Mesenchymal stem cell (in vitro differentiated cells and primary cell): Measurements from ENCODE around the gene PON2.
"Not testable (repeated sequence)": the region's sequence is repeated elsewhere in the genome, so short reads cannot be mapped to it uniquely, and the experiment has no call there.

Experiments used
- DNase-seq: peaks from one replicate; pipeline ENCODE4 v3.0.0-alpha.2; 2013
- H2AFZ ChIP-seq: one replicate; pipeline ENCODE4 v1.6.1; 2013; ENCODE audit warnings: low read depth, mild to moderate bottlenecking, control low read depth, inconsistent platforms, low read length, moderate library complexity
- H2AK5ac ChIP-seq: 2 replicates; pipeline ENCODE4 v1.6.1; 2013; ENCODE audit warnings: low read length, moderate library complexity, mild to moderate bottlenecking, inconsistent platforms; ENCODE audit not compliant: severe bottlenecking
- H2BK120ac ChIP-seq: one replicate; pipeline ENCODE4 v1.6.1; 2013; ENCODE audit warnings: low read depth, mild to moderate bottlenecking, inconsistent platforms, low read length, moderate library complexity
- H2BK12ac ChIP-seq, 2 experiments: one replicate each; pipeline ENCODE4 v1.6.1; 2013; ENCODE audit warnings: inconsistent platforms in 2 of 2, low read length in 2 of 2, mild to moderate bottlenecking in 2 of 2, moderate library complexity in 2 of 2, control low read depth in 1 of 2
- H2BK15ac ChIP-seq: one replicate; pipeline ENCODE4 v1.6.1; 2013; ENCODE audit warnings: mild to moderate bottlenecking, low read depth, inconsistent platforms; ENCODE audit not compliant: poor library complexity, severe bottlenecking
- H2BK5ac ChIP-seq: 2 replicates; pipeline ENCODE4 v1.6.1; 2013; ENCODE audit warnings: low read depth, mild to moderate bottlenecking, low read length, control low read depth, inconsistent platforms; ENCODE audit not compliant: poor library complexity, severe bottlenecking
- H3K14ac ChIP-seq, 2 experiments: one replicate each; pipeline ENCODE4 v1.6.1; 2013; ENCODE audit warnings: inconsistent platforms in 2 of 2, low read length in 2 of 2, control low read depth in 1 of 2, mild to moderate bottlenecking in 1 of 2, moderate library complexity in 1 of 2
- H3K18ac ChIP-seq, 2 experiments: one replicate each; pipeline ENCODE4 v1.6.1; 2013; ENCODE audit warnings: inconsistent platforms in 2 of 2, low read length in 2 of 2, control low read depth in 1 of 2, low read depth in 1 of 2, mild to moderate bottlenecking in 1 of 2
- H3K23ac ChIP-seq, 2 experiments: one replicate each; pipeline ENCODE4 v1.6.1; 2013; ENCODE audit warnings: inconsistent platforms in 2 of 2, low read length in 2 of 2, mild to moderate bottlenecking in 2 of 2, moderate library complexity in 2 of 2, control low read depth in 1 of 2
- H3K27ac ChIP-seq: 2 replicates; pipeline ENCODE4 v1.5.1; 2013; ENCODE audit warnings: mild to moderate bottlenecking, moderate library complexity, low read length, control low read depth, inconsistent platforms; ENCODE audit not compliant: poor library complexity, severe bottlenecking
- H3K27me3 ChIP-seq, 2 experiments: 2 replicates each; pipeline versions ENCODE4 v1.6.1 to v1.7.0; 2013; ENCODE audit warnings: low read length in 2 of 2, mild to moderate bottlenecking in 2 of 2, moderate library complexity in 2 of 2, control low read depth in 1 of 2, inconsistent platforms in 1 of 2; ENCODE audit not compliant: control insufficient read depth in 1 of 2, insufficient read depth in 1 of 2
- H3K36me3 ChIP-seq, 2 experiments: 2 replicates each; pipeline versions ENCODE4 v1.6.1 to v1.7.0; 2013; ENCODE audit warnings: low read length in 2 of 2, control low read depth in 1 of 2, inconsistent platforms in 1 of 2, low read depth in 1 of 2, mild to moderate bottlenecking in 1 of 2; ENCODE audit not compliant: insufficient read depth in 2 of 2, control insufficient read depth in 1 of 2
- H3K4ac ChIP-seq, 2 experiments: one replicate each; pipeline ENCODE4 v1.6.1; 2013; ENCODE audit warnings: inconsistent platforms in 2 of 2, low read length in 2 of 2, mild to moderate bottlenecking in 2 of 2, moderate library complexity in 2 of 2, control low read depth in 1 of 2, low read depth in 1 of 2
- H3K4me1 ChIP-seq: 2 replicates; pipeline ENCODE4 v1.6.1; 2013; ENCODE audit warnings: low read depth, low read length, control low read depth; ENCODE audit not compliant: control insufficient read depth, insufficient read depth
- H3K4me2 ChIP-seq: 2 replicates; pipeline ENCODE4 v1.6.1; 2013; ENCODE audit warnings: low read length, mild to moderate bottlenecking, inconsistent platforms; ENCODE audit not compliant: poor library complexity, severe bottlenecking
- H3K4me3 ChIP-seq, 2 experiments: 2 replicates each; pipeline versions ENCODE4 v1.5.1 to v1.7.0; 2013; ENCODE audit warnings: low read length in 2 of 2, mild to moderate bottlenecking in 2 of 2, control low read depth in 1 of 2, low read depth in 1 of 2; ENCODE audit not compliant: insufficient read depth in 1 of 2
- H3K79me1 ChIP-seq: replicated peaks from 2 replicates; pipeline ENCODE4 v1.6.1; 2013; ENCODE audit warnings: mild to moderate bottlenecking, control low read depth, low read length, inconsistent platforms; ENCODE audit not compliant: poor library complexity, severe bottlenecking
- H3K9ac ChIP-seq: 2 replicates; pipeline ENCODE4 v1.7.0; 2013; ENCODE audit warnings: mild to moderate bottlenecking, low read length, moderate library complexity
- H3K9me3 ChIP-seq: 2 replicates; pipeline ENCODE4 v1.7.0; 2013; ENCODE audit warnings: mild to moderate bottlenecking, low read length; ENCODE audit not compliant: control insufficient read depth
- H4K8ac ChIP-seq: one replicate; pipeline ENCODE4 v1.6.1; 2013; ENCODE audit warnings: inconsistent platforms, mild to moderate bottlenecking, low read length, moderate library complexity
- H4K91ac ChIP-seq: one replicate; pipeline ENCODE4 v1.6.1; 2013; ENCODE audit warnings: mild to moderate bottlenecking, low read length, inconsistent platforms
- WGBS: methylation state at CpG from one replicate; pipeline ENCODE4 v1.1.7; 2013; ENCODE audit warnings: mixed read lengths; 5-methylcytosine and 5-hydroxymethylcytosine counted together

The PON2 gene

GRCh38 chr7:95460653-95461052, 25.8 kb upstream of the PON2 start:
- H3K4me3 ChIP-seq, H2AFZ ChIP-seq, H3K4me2 ChIP-seq, H3K27ac ChIP-seq, H2BK15ac ChIP-seq, H2BK12ac ChIP-seq, H3K4ac ChIP-seq, H3K14ac ChIP-seq, H3K4me1 ChIP-seq, H3K18ac ChIP-seq, H2AK5ac ChIP-seq, H4K8ac ChIP-seq, H2BK5ac ChIP-seq, H2BK120ac ChIP-seq, H3K27me3 ChIP-seq, H3K36me3 ChIP-seq, H3K79me1 ChIP-seq, H4K91ac ChIP-seq, H3K9ac ChIP-seq, H3K23ac ChIP-seq, DNase-seq: not testable (repeated sequence)
- 96% methylated on average over 2 of the region's 2 CpGs for WGBS
- peaks cover 12% of the 10 kb centered on the region for H3K9me3 ChIP-seq

GRCh38 chr7:95457947-95458346, 23.1 kb upstream of the PON2 start:
- Histone ChIP-seq H3K18ac (no peak overlapping the region), H3K4me1 (no peaks in the 10 kb centered on the region), H2BK120ac (no peak overlapping the region), H2AK5ac (no peak overlapping the region), H3K4me2 (no peak overlapping the region), H2BK15ac (no peak overlapping the region), H3K14ac (no peak overlapping the region), H2BK5ac (no peak overlapping the region), H2BK12ac (no peak overlapping the region), H3K9me3 (peaks cover 12% of the 10 kb centered on the region), H3K79me1 (no peaks in the 10 kb centered on the region), H3K9ac (no peak overlapping the region), H4K8ac (no peak overlapping the region), H3K27ac (no peak overlapping the region), H3K4ac (no peak overlapping the region), H4K91ac (no peak overlapping the region), H3K27me3 (no peaks in the 10 kb centered on the region), H2AFZ (no peak overlapping the region), H3K4me3 (no peak overlapping the region), H3K23ac (no peak overlapping the region), H3K36me3 (no peaks in the 10 kb centered on the region)
- DNase-seq = no peak

- Histone ChIP-seq H2BK120ac (no peak overlapping the region), H3K27me3 (no peaks in the 10 kb centered on the region), H2AK5ac (no peak overlapping the region), H4K91ac (no peak overlapping the region), H2BK12ac (no peak overlapping the region), H2BK15ac (no peak overlapping the region), H3K4me1 (no peaks in the 10 kb centered on the region), H3K4me3 (no peak overlapping the region), H3K18ac (no peak overlapping the region), H2BK5ac (no peak overlapping the region), H3K4me2 (no peak overlapping the region), H3K36me3 (no peaks in the 10 kb centered on the region), H3K4ac (no peak overlapping the region), H3K27ac (no peak overlapping the region), H3K23ac (no peak overlapping the region), H3K9ac (no peak overlapping the region), H2AFZ (no peak overlapping the region), H3K79me1 (no peaks in the 10 kb centered on the region), H3K14ac (no peak overlapping the region), H4K8ac (no peak overlapping the region), H3K9me3 (peaks cover 12% of the 10 kb centered on the region)
- peak; percentile 22 for DNase-seq
- 100% methylated on average over 1 of the region's 2 CpGs for WGBS
These were observed 19.7 kb upstream of the PON2 start for GRCh38 chr7:95454438-95455045.

GRCh38 chr7:95446618-95447017, 11.8 kb upstream of the PON2 start:
- Histone ChIP-seq H3K4me3 (no peak overlapping the region), H3K9me3 (no peaks in the 10 kb centered on the region), H2AK5ac (no peak overlapping the region), H3K36me3 (no peaks in the 10 kb centered on the region), H4K91ac (no peak overlapping the region), H2AFZ (no peak overlapping the region), H3K79me1 (no peaks in the 10 kb centered on the region), H3K4me1 (no peaks in the 10 kb centered on the region), H3K23ac (no peak overlapping the region), H4K8ac (no peak overlapping the region), H3K4ac (no peak overlapping the region), H2BK15ac (no peak overlapping the region), H3K18ac (no peak overlapping the region), H3K9ac (no peak overlapping the region), H3K27ac (no peak overlapping the region), H3K27me3 (no peaks in the 10 kb centered on the region), H2BK5ac (no peak overlapping the region), H3K4me2 (no peak overlapping the region), H2BK120ac (no peak overlapping the region), H2BK12ac (no peak overlapping the region), H3K14ac (no peak overlapping the region)
- WGBS = 93% methylated on average over 3 of the region's 3 CpGs
- DNase-seq = no peak
